ENCODE measurements around the gene CRTAP. TPM values are rescaled to one million over a fixed set of nuclear protein-coding genes. Genes with fewer than 3 reads are reported as not detected.

Gene CRTAP
- total and polyA plus RNA-seq, 2 experiments from 2014 or later, result 71.9 to 210 TPM

- no peak overlapping the region for H3K4me2 ChIP-seq
- DNase-seq (ENCODE audit: low spot score) (no peak), ATAC-seq (no peak)
- H3K4me1 ChIP-seq (ENCODE audit: insufficient read depth), result no peaks in the 10 kb centered on the region; the same call in 1 of the 2 replicates
- TF ChIP-seq STAT1 (IDR thresholded peaks at IDR 0.05; ENCODE audit: unreplicated experiment), result no peak
- TF ChIP-seq, protein P1, sequence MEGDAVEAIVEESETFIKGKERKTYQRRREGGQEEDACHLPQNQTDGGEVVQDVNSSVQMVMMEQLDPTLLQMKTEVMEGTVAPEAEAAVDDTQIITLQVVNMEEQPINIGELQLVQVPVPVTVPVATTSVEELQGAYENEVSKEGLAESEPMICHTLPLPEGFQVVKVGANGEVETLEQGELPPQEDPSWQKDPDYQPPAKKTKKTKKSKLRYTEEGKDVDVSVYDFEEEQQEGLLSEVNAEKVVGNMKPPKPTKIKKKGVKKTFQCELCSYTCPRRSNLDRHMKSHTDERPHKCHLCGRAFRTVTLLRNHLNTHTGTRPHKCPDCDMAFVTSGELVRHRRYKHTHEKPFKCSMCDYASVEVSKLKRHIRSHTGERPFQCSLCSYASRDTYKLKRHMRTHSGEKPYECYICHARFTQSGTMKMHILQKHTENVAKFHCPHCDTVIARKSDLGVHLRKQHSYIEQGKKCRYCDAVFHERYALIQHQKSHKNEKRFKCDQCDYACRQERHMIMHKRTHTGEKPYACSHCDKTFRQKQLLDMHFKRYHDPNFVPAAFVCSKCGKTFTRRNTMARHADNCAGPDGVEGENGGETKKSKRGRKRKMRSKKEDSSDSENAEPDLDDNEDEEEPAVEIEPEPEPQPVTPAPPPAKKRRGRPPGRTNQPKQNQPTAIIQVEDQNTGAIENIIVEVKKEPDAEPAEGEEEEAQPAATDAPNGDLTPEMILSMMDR (conservative IDR thresholded peaks at IDR 0.05; ENCODE audit: low read depth in 2 of 2), result no peak
- TF ChIP-seq ETS1 (IDR thresholded peaks at IDR 0.05), result no peak
- TF ChIP-seq JUNB (IDR thresholded peaks at IDR 0.05; ENCODE audit: unreplicated experiment), result no peak
- TF ChIP-seq ZNF331 (CRISPR knock-in tag; IDR thresholded peaks at IDR 0.05; ENCODE audit: low read depth), result no peak
- TF ChIP-seq NANOG (IDR thresholded peaks at IDR 0.05; ENCODE audit: borderline replicate concordance), result no peak
- TF ChIP-seq ZNF114 (CRISPR knock-in tag; IDR thresholded peaks at IDR 0.05), result no peak
- TF ChIP-seq, protein P2, sequence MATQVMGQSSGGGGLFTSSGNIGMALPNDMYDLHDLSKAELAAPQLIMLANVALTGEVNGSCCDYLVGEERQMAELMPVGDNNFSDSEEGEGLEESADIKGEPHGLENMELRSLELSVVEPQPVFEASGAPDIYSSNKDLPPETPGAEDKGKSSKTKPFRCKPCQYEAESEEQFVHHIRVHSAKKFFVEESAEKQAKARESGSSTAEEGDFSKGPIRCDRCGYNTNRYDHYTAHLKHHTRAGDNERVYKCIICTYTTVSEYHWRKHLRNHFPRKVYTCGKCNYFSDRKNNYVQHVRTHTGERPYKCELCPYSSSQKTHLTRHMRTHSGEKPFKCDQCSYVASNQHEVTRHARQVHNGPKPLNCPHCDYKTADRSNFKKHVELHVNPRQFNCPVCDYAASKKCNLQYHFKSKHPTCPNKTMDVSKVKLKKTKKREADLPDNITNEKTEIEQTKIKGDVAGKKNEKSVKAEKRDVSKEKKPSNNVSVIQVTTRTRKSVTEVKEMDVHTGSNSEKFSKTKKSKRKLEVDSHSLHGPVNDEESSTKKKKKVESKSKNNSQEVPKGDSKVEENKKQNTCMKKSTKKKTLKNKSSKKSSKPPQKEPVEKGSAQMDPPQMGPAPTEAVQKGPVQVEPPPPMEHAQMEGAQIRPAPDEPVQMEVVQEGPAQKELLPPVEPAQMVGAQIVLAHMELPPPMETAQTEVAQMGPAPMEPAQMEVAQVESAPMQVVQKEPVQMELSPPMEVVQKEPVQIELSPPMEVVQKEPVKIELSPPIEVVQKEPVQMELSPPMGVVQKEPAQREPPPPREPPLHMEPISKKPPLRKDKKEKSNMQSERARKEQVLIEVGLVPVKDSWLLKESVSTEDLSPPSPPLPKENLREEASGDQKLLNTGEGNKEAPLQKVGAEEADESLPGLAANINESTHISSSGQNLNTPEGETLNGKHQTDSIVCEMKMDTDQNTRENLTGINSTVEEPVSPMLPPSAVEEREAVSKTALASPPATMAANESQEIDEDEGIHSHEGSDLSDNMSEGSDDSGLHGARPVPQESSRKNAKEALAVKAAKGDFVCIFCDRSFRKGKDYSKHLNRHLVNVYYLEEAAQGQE (IDR thresholded peaks at IDR 0.05; ENCODE audit: unreplicated experiment), result no peak
- no peak for TF ChIP-seq EZH2phosphoT487 (IDR thresholded peaks at IDR 0.05; ENCODE audit: unreplicated experiment)
- TF ChIP-seq EZH2 (IDR thresholded peaks at IDR 0.05; ENCODE audit: low read depth, unreplicated experiment), result no peak
- TF ChIP-seq, protein P3, sequence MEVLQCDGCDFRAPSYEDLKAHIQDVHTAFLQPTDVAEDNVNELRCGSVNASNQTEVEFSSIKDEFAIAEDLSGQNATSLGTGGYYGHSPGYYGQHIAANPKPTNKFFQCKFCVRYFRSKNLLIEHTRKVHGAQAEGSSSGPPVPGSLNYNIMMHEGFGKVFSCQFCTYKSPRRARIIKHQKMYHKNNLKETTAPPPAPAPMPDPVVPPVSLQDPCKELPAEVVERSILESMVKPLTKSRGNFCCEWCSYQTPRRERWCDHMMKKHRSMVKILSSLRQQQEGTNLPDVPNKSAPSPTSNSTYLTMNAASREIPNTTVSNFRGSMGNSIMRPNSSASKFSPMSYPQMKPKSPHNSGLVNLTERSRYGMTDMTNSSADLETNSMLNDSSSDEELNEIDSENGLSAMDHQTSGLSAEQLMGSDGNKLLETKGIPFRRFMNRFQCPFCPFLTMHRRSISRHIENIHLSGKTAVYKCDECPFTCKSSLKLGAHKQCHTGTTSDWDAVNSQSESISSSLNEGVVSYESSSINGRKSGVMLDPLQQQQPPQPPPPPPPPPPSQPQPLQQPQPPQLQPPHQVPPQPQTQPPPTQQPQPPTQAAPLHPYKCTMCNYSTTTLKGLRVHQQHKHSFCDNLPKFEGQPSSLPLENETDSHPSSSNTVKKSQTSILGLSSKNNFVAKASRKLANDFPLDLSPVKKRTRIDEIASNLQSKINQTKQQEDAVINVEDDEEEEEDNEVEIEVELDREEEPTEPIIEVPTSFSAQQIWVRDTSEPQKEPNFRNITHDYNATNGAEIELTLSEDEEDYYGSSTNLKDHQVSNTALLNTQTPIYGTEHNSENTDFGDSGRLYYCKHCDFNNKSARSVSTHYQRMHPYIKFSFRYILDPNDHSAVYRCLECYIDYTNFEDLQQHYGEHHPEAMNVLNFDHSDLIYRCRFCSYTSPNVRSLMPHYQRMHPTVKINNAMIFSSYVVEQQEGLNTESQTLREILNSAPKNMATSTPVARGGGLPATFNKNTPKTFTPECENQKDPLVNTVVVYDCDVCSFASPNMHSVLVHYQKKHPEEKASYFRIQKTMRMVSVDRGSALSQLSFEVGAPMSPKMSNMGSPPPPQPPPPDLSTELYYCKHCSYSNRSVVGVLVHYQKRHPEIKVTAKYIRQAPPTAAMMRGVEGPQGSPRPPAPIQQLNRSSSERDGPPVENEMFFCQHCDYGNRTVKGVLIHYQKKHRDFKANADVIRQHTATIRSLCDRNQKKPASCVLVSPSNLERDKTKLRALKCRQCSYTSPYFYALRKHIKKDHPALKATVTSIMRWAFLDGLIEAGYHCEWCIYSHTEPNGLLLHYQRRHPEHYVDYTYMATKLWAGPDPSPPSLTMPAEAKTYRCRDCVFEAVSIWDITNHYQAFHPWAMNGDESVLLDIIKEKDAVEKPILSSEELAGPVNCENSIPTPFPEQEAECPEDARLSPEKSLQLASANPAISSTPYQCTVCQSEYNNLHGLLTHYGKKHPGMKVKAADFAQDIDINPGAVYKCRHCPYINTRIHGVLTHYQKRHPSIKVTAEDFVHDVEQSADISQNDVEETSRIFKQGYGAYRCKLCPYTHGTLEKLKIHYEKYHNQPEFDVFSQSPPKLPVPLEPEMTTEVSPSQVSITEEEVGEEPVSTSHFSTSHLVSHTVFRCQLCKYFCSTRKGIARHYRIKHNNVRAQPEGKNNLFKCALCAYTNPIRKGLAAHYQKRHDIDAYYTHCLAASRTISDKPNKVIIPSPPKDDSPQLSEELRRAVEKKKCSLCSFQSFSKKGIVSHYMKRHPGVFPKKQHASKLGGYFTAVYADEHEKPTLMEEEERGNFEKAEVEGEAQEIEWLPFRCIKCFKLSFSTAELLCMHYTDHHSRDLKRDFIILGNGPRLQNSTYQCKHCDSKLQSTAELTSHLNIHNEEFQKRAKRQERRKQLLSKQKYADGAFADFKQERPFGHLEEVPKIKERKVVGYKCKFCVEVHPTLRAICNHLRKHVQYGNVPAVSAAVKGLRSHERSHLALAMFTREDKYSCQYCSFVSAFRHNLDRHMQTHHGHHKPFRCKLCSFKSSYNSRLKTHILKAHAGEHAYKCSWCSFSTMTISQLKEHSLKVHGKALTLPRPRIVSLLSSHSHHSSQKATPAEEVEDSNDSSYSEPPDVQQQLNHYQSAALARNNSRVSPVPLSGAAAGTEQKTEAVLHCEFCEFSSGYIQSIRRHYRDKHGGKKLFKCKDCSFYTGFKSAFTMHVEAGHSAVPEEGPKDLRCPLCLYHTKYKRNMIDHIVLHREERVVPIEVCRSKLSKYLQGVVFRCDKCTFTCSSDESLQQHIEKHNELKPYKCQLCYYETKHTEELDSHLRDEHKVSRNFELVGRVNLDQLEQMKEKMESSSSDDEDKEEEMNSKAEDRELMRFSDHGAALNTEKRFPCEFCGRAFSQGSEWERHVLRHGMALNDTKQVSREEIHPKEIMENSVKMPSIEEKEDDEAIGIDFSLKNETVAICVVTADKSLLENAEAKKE (CRISPR knock-in tag; IDR thresholded peaks at IDR 0.05), result no peak
- TF ChIP-seq CREB1 (CRISPR knock-in tag; IDR thresholded peaks at IDR 0.05; ENCODE audit: low read depth), result no peak
- no peak for TF ChIP-seq POLR2AphosphoS5 (IDR thresholded peaks at IDR 0.05; ENCODE audit: low read depth)
- Mint-ChIP-seq H3K4me3 (no peak overlapping the region), H3K27me3 (ENCODE audit: insufficient read depth, low read depth, poor library complexity) (peaks cover 3% of the 10 kb centered on the region), H3K27ac (no peak overlapping the region), H3K9me3 (no peaks in the 10 kb centered on the region), H3K4me1 (peaks cover 10% of the 10 kb centered on the region), H3K36me3 (ENCODE audit: low read depth) (peaks cover 24% of the 10 kb centered on the region)
- H2AFZ ChIP-seq, result no peak overlapping the region
- no peak overlapping the region for H3K27ac ChIP-seq (ENCODE audit: low read depth)
- no peaks in the 10 kb centered on the region for H3K36me3 ChIP-seq (ENCODE audit: insufficient read depth)
- no peaks in the 10 kb centered on the region for H3F3A ChIP-seq (replicated peaks; ENCODE audit: low read depth)
- H3K9me2 ChIP-seq (ENCODE audit: insufficient read depth), result no peaks in the 10 kb centered on the region
- H3K79me2 ChIP-seq (replicated peaks; ENCODE audit: insufficient read depth), result peaks cover 87% of the 10 kb centered on the region
- H3K4me3 ChIP-seq, result no peak overlapping the region
- no peaks in the 10 kb centered on the region for H3K27me3 ChIP-seq (ENCODE audit: insufficient read depth)
- H4K20me1 ChIP-seq (replicated peaks; ENCODE audit: insufficient read depth), result peaks cover 30% of the 10 kb centered on the region
Observed at GRCh38 chr3:33089515-33089914, 24.3 kb upstream of the CRTAP start.
